ENCODE results near the gene WNT5B.

DNA sequence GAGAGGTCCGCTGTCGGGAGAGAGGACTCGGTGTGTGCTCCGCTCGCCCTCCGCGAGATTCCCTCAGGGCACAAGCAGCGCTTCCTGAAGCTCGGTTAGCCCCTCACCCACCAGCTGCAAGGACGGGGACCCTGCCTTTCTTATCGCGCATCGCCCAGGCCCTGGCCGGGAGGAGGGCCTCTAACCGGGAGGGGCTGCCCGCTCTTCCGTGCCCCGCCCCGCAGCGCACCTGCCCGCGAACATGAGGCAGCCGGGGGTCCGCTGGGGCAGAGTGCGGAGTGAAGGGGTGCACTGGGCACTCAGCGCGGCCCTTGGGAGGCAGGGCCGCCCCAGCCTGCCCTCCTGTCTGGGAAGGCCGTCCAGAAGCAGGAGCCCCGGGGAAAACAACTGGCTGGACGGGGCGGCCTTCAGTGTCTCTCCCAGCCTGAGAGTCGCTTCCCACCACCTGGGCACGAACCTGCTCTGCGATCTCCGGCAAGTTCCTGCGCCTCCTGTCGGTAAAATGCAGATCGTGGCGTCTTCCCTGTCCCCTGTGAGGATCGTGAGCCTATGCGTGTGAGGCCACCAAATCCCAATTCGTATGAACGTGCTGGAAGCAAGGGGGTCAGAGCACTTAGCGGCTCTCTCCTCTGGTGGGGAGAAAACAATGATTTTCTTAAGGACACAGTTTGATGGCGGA is 33.9 kb downstream of the WNT5B start:
- TF ChIP-seq CTCF (IDR thresholded peaks at IDR 0.05; ENCODE audit: extremely low read depth in 1 of 2, insufficient read depth in 1 of 2, low read depth in 1 of 2, low read length in 2 of 2) (no peak), POLR2A (IDR thresholded peaks at IDR 0.05; ENCODE audit: low read depth, low read length) (no peak), GATA2 (IDR thresholded peaks at IDR 0.05; ENCODE audit: insufficient read depth, insufficient read length, low read depth, low read length) (no peak), EZH2 (IDR thresholded peaks at IDR 0.05; ENCODE audit: borderline replicate concordance, low read depth, low read length, severe bottlenecking) (no peak), POLR2AphosphoS5 (IDR thresholded peaks at IDR 0.05; ENCODE audit: insufficient read depth, low read depth, low read length) (no peak)
